Measurements from ENCODE around the gene PLEKHH2. TPM values are rescaled to one million over a fixed set of nuclear protein-coding genes. Genes with fewer than 3 reads are reported as not detected.
A peak's percentile ranks its signal among the peaks of the same experiment; 100 is the strongest.

The PLEKHH2 gene
- total and polyA plus RNA-seq, 7 donors: 0.69 to 83.1 (median 35.3) TPM

DNA sequence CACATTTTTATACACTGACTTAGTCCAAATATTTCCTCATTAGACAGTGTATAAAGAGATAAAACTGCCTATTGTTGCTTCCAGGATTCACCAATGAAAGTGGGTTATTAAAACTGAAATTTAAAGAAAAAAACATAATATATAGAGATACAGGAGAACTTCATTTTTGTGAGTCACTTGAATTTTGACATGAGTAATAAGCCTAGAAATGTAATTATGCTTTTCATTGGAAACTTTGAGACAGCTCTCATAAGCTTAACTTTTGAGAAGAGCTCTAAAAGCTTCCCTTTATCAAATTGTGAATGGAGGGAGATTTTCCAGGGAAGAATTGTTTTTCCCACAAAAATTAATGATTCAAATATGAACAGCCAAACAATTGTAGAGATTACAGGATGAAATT is 150.8 kb downstream of the PLEKHH2 start:
- intact Hi-C loops (cut with DNase I): no loop called here
- H3K27ac ChIP-seq: peak overlapping the region in 1 of 4 donors; percentile 18

DNA sequence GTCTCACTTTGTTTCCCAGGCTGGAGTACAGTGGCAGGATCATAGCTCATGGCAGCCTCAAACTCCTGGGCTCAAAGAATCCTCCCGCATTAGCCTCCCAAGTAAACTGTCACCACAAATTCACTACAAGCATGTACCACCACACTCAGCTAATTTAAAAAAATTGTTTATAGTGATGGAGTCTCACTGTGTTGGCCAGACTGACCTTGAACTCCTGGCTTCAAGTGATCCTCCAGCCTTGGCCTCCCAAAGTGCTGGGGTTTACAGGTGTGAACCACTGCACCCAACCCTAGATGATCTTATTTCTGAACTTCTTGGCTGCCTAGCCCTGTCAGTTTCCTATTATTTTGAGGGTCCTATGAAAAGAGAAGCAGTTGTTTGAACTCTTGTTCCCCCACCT is 151.6 kb downstream of the PLEKHH2 start:
- intact Hi-C loops (cut with DNase I): no loop called here
- no peaks in the 10 kb centered on the region for H3K4me1 ChIP-seq
- H3K4me3 ChIP-seq: no peak overlapping the region
- no peaks in the 10 kb centered on the region for H3K27me3 ChIP-seq
- no peak for TF ChIP-seq POLR2A (IDR thresholded peaks at IDR 0.05)
- TF ChIP-seq, protein P1, sequence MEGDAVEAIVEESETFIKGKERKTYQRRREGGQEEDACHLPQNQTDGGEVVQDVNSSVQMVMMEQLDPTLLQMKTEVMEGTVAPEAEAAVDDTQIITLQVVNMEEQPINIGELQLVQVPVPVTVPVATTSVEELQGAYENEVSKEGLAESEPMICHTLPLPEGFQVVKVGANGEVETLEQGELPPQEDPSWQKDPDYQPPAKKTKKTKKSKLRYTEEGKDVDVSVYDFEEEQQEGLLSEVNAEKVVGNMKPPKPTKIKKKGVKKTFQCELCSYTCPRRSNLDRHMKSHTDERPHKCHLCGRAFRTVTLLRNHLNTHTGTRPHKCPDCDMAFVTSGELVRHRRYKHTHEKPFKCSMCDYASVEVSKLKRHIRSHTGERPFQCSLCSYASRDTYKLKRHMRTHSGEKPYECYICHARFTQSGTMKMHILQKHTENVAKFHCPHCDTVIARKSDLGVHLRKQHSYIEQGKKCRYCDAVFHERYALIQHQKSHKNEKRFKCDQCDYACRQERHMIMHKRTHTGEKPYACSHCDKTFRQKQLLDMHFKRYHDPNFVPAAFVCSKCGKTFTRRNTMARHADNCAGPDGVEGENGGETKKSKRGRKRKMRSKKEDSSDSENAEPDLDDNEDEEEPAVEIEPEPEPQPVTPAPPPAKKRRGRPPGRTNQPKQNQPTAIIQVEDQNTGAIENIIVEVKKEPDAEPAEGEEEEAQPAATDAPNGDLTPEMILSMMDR (IDR thresholded peaks at IDR 0.05): no peak
- 98 to 100% methylated on average over 1 of the region's 1 CpG for WGBS, 2 donors
- no peaks in the 10 kb centered on the region for H3K9me3 ChIP-seq
- H3K27ac ChIP-seq: peak overlapping the region in 2 of 4 donors; percentile 4 to 18
- DNase-seq: no peak
- H3K36me3 ChIP-seq: peaks cover 0 to 77% (median 3%) of the 10 kb centered on the region in 4 donors

More for the DNA sequence above, 150.8 kb downstream of the PLEKHH2 start:
- TF ChIP-seq POLR2A (IDR thresholded peaks at IDR 0.05): no peak
- TF ChIP-seq POLR2AphosphoS5 (IDR thresholded peaks at IDR 0.05): no peak
- TF ChIP-seq, protein P1 (IDR thresholded peaks at IDR 0.05): no peak
- no peak for TF ChIP-seq EP300 (IDR thresholded peaks at IDR 0.05)
- H3K36me3 ChIP-seq: peaks cover 0 to 73% (median 4%) of the 10 kb centered on the region in 4 donors
- no peaks in the 10 kb centered on the region for H3K27me3 ChIP-seq
- H3K9me3 ChIP-seq: no peaks in the 10 kb centered on the region
- no peak for DNase-seq
- H3K4me1 ChIP-seq: no peaks in the 10 kb centered on the region
- no peak overlapping the region for H3K4me3 ChIP-seq

DNA sequence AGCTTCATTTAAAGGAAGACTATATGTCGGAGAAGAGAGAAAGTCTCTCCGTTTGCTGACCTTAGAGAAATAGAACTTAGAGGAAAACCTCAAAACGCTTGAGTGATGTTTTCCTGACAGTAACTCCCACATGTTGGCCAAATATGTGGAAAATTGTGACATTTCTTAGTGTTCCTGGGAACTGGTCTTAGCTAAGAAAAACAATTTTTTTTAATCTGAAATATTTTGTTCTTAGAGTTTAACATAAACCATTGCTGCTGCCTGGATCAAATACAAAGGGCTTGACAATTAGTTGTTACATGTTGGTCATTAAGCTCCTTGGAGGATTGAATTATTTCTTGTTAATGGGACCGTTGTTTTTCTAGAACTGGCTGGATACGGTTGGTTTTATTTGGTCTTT is 153.1 kb downstream of the PLEKHH2 start:
- peaks cover 0 to 71% (median 0%) of the 10 kb centered on the region in 4 donors for H3K36me3 ChIP-seq
- DNase-seq: no peak
- no peaks in the 10 kb centered on the region for H3K27me3 ChIP-seq
- no peak overlapping the region for H3K4me3 ChIP-seq
- WGBS, 2 donors: 77 to 87% methylated on average over 5 of the region's 5 CpGs
- peak overlapping the region in 3 of 4 donors; percentile 31 to 58 (median 45) for H3K27ac ChIP-seq
- intact Hi-C loops (cut with DNase I): no loop called here
- H3K9me3 ChIP-seq: no peaks in the 10 kb centered on the region
- H3K4me1 ChIP-seq: no peaks in the 10 kb centered on the region
- peak in 1 of 4 donors; percentile 13 for TF ChIP-seq POLR2AphosphoS5 (IDR thresholded peaks at IDR 0.05)
- TF ChIP-seq EP300 (IDR thresholded peaks at IDR 0.05): no peak

DNA sequence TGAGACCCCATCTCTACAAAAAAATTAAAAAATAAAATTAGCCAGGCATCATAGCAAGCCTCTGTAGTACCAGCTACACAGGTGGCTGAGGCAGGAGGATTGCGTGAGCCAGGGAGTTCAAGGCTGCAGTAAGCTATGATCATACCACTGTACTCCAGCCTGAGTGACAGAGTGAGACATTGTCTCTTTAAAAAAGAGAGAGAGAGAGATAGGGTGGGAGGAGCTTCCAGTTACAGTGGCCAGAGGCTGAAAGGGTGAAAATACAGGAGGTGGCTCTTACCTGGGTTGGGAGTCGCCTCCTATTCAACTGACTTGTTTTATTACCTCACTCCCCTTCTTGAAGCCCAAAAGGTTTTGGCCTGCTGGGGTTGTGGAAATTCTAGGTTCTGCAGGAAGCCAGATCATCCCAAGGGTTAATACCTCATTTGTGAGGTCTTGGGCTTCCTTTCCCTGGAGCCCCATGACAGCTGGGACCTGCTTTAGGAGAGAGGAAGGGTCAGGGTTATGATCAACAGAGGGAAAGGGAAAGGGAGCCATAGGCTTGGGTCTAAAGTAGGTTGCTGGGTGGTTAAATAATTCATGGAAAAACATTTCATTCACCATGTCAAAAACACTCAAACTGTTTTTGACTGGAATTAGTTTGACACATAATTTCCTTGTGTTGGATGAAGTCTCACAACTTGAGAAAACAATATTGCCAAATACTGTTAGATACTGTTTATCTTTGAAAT is 154.1 kb downstream of the PLEKHH2 start:
- Histone ChIP-seq H3K4me1 (no peaks in the 10 kb centered on the region), H3K27ac (peak overlapping the region; percentile 7 to 58 (median 44)), H3K4me3 (no peak overlapping the region), H3K36me3 (peaks cover 0 to 75% (median 0%) of the 10 kb centered on the region in 4 donors), H3K9me3 (no peaks in the 10 kb centered on the region), H3K27me3 (no peaks in the 10 kb centered on the region)
- WGBS, 2 donors: 74 to 92% methylated on average over 2 of the region's 2 CpGs
- intact Hi-C loops (cut with DNase I): no loop called here
- TF ChIP-seq EP300 (IDR thresholded peaks at IDR 0.05) (no peak), POLR2A (IDR thresholded peaks at IDR 0.05) (no peak), POLR2AphosphoS5 (IDR thresholded peaks at IDR 0.05) (no peak)
- TF ChIP-seq, protein P1 (IDR thresholded peaks at IDR 0.05): no peak
- no peak for DNase-seq

DNA sequence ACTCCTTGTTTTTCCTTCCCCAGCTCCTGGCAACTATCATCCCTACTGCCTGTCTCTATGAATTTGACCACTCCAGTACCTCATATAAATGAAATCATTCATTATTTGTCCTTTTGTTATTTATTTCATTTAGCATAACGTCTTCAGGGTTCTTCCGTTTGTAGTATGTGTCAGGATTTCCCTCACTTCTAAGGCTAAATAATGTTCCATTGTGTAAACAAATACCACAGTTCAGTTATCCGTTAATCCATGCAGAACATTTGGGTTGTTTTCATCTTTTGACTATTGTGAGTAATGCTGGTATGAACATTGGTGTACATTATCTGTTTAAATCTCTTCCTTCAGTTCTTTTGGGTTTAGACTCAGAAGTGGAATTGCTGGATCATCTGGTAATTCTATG is 155.6 kb downstream of the PLEKHH2 start:
- intact Hi-C loops (cut with DNase I): no loop called here
- Histone ChIP-seq H3K27ac (no peak overlapping the region), H3K9me3 (no peaks in the 10 kb centered on the region), H3K4me1 (no peaks in the 10 kb centered on the region), H3K27me3 (no peaks in the 10 kb centered on the region), H3K4me3 (no peak overlapping the region), H3K36me3 (peaks cover 0 to 71% (median 4%) of the 10 kb centered on the region in 4 donors)
- WGBS, 2 donors: 82 to 87% methylated on average over 3 of the region's 3 CpGs
- TF ChIP-seq, protein P1 (IDR thresholded peaks at IDR 0.05): no peak
- no peak for TF ChIP-seq POLR2AphosphoS5 (IDR thresholded peaks at IDR 0.05)
- TF ChIP-seq EP300 (IDR thresholded peaks at IDR 0.05): no peak
- no peak for TF ChIP-seq POLR2A (IDR thresholded peaks at IDR 0.05)
- DNase-seq: no peak
